HepG2 (cell line): ENCODE results near the gene LEPR. TPM values are rescaled to one million over a fixed set of nuclear protein-coding genes. Genes with fewer than 3 reads are reported as not detected.

Experiments
- ADNP ChIP-seq: sonication (generic); formaldehyde crosslinking; IDR thresholded peaks from 2 replicates; pipeline ENCODE4 v1.4.0; 2020; ENCODE audit warnings: missing genetic modification reagents
- AHR ChIP-seq: IDR thresholded peaks from 2 replicates; pipeline ENCODE4 v1.6.1; 2018; ENCODE audit warnings: missing genetic modification reagents, missing compliant biosample characterization
- EZH2 ChIP-seq: conservative IDR thresholded peaks from 2 replicates; pipeline ENCODE4 v1.6.1; 2012; ENCODE audit warnings: mild to moderate bottlenecking, low read depth, low read length, moderate library complexity
- HOXD1 ChIP-seq: sonication (generic); formaldehyde crosslinking; IDR thresholded peaks from 2 replicates; pipeline ENCODE4 v1.5.0; 2020; ENCODE audit warnings: missing genetic modification reagents
- KDM5B ChIP-seq: sonication (generic); formaldehyde crosslinking; IDR thresholded peaks from 2 replicates; pipeline ENCODE4 v1.4.0; 2020; ENCODE audit warnings: missing genetic modification reagents, mild to moderate bottlenecking, borderline replicate concordance
- MTF2 ChIP-seq: sonication (generic); formaldehyde crosslinking; IDR thresholded peaks from 2 replicates; pipeline ENCODE4 v1.5.0; 2020; ENCODE audit warnings: missing genetic modification reagents, borderline replicate concordance
- NFKB2 ChIP-seq: sonication (generic); formaldehyde crosslinking; IDR thresholded peaks from 2 replicates; pipeline ENCODE4 v1.4.0; 2020; ENCODE audit warnings: missing genetic modification reagents, borderline replicate concordance
- PBX2 ChIP-seq: IDR thresholded peaks from 2 replicates; pipeline ENCODE4 v1.6.1; 2016; ENCODE audit warnings: control low read depth
- RBM22 ChIP-seq: fragments of 200-400 bp; formaldehyde crosslinking; optimal IDR thresholded peaks from 2 replicates; pipeline ENCODE3; 2017; ENCODE audit warnings: mild to moderate bottlenecking, low read length, moderate library complexity
- TAF15 ChIP-seq: fragments of 200-400 bp; formaldehyde crosslinking; IDR thresholded peaks from one replicate; pipeline ENCODE4 v1.6.1; 2018; ENCODE audit warnings: mild to moderate bottlenecking, low read depth, low read length; ENCODE audit not compliant: poor library complexity, severe bottlenecking
- TOE1 ChIP-seq: sonication (generic); formaldehyde crosslinking; IDR thresholded peaks from 2 replicates; pipeline ENCODE4 v1.4.0; 2020; ENCODE audit warnings: mild to moderate bottlenecking, missing genetic modification reagents
- ZBTB1 ChIP-seq: sonication (generic); formaldehyde crosslinking; IDR thresholded peaks from 2 replicates; pipeline ENCODE4 v1.4.0; 2020; ENCODE audit warnings: missing genetic modification reagents, borderline replicate concordance
- ZBTB4 ChIP-seq: sonication (generic); formaldehyde crosslinking; IDR thresholded peaks from 2 replicates; pipeline ENCODE4 v1.4.0; 2020; ENCODE audit warnings: missing genetic modification reagents, mild to moderate bottlenecking, borderline replicate concordance
- ZMAT5 ChIP-seq: sonication (generic); formaldehyde crosslinking; IDR thresholded peaks from 2 replicates; pipeline ENCODE4 v1.5.0; 2020; ENCODE audit warnings: mild to moderate bottlenecking, low read depth, missing genetic modification reagents, borderline replicate concordance
- ZNF280D ChIP-seq: sonication (generic); formaldehyde crosslinking; IDR thresholded peaks from 2 replicates; pipeline ENCODE4 v1.5.1; 2020; ENCODE audit warnings: mild to moderate bottlenecking, missing genetic modification reagents
- ZNF777 ChIP-seq: sonication (generic); formaldehyde crosslinking; IDR thresholded peaks from 2 replicates; pipeline ENCODE4 v1.4.0; 2020; ENCODE audit warnings: missing genetic modification reagents
- ZNF891 ChIP-seq: sonication (generic); formaldehyde crosslinking; IDR thresholded peaks from 2 replicates; pipeline ENCODE4 v1.5.0; 2020; ENCODE audit warnings: mild to moderate bottlenecking, missing genetic modification reagents
- ZSCAN21 ChIP-seq: sonication (generic); formaldehyde crosslinking; IDR thresholded peaks from 2 replicates; pipeline ENCODE4 v1.8.0; 2022; ENCODE audit warnings: mild to moderate bottlenecking, missing genetic modification reagents, moderate library complexity, borderline replicate concordance
- polyA plus RNA-seq, 8 experiments: library from polyadenylated mRNA; depleted of rRNA in 3 of 8; stranded (reverse) in 7 of 8; unstranded in 1 of 8; fragments of >200 nt; fragmentation: Illumina TruSeq in 4 of 8; extraction: Trizol in 4 of 8; gene quantifications; 2 replicates each; pipeline versions ENCODE4 v1.2.1 to v1.2.3, GENCODE V29; 2011 to 2016; ENCODE audit warnings: low read depth in 4 of 8, missing spikeins in 1 of 8, mixed read lengths in 1 of 8; ENCODE audit not compliant: insufficient read depth in 1 of 8
- total RNA-seq, 5 experiments: library from RNA; depleted of rRNA; stranded (reverse); fragments of >200 nt; fragmentation: Illumina TruSeq; extraction: Trizol; gene quantifications; 2 replicates each; pipeline ENCODE4 v1.2.3, GENCODE V29; 2016; ENCODE audit warnings: low read depth in 1 of 5
- TF ChIP-seq, protein P1 (sequence below): sonication (generic); formaldehyde crosslinking; IDR thresholded peaks from 2 replicates; pipeline ENCODE4 v1.8.0; 2022; ENCODE audit warnings: missing genetic modification reagents, mild to moderate bottlenecking, inconsistent platforms, borderline replicate concordance

The LEPR gene
- total and polyA plus RNA-seq, 2 of the 13 experiments (the other 11 are each of a cell fraction or from before 2014, with no cell fraction given) = 0.60 to 1.7 TPM

- TF ChIP-seq ZNF280D (0 out of 2 replicates have a peak, but pooled peaks have one; percentile 57), KDM5B (CRISPR knock-in tag) (no peak), NFKB2 (CRISPR knock-in tag) (peak; percentile 61; the same call in 1 of the 2 replicates), TOE1 (CRISPR knock-in tag) (no peak), RBM22 (no peak), ZBTB1 (CRISPR knock-in tag) (no peak), ADNP (CRISPR knock-in tag) (no peak), MTF2 (CRISPR knock-in tag) (no peak), ZSCAN21 (CRISPR knock-in tag) (no peak), AHR (no peak), PBX2 (no peak), EZH2 (no peak), ZNF777 (CRISPR knock-in tag) (peak; percentile 7; the same call in 1 of the 2 replicates), ZNF891 (CRISPR knock-in tag) (peak; percentile 70; the same call in 1 of the 2 replicates), ZBTB4 (CRISPR knock-in tag) (no peak), HOXD1 (CRISPR knock-in tag) (no peak), TAF15 (no peak), ZMAT5 (CRISPR knock-in tag) (no peak)
- TF ChIP-seq, protein P1, sequence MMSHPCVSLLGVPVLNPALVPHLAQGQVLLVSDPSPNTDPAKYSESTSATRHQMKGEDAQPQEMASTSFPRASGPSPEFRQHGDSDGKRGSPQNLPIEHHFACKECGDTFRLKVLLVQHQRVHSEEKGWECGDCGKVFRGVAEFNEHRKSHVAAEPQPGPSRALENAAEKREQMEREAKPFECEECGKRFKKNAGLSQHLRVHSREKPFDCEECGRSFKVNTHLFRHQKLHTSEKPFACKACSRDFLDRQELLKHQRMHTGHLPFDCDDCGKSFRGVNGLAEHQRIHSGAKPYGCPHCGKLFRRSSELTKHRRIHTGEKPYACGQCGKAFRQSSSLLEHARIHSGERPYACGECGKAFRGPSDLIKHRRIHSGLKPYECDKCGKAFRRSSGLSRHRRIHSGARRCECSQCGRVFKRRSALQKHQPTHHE = no peak
These were observed 533 bp upstream of the LEPR start (continued) for GRCh38 chr1:65419681-65420589.
